Lower lobe of right lung (tissue), 2 donors: ENCODE measurements around the gene CELF2. TPM values are rescaled to one million over a fixed set of nuclear protein-coding genes. Genes with fewer than 3 reads are reported as not detected.
"Not testable (repeated sequence)": the region's sequence is repeated elsewhere in the genome, so short reads cannot be mapped to it uniquely, and the experiment has no call there.

Source experiments
- ATAC-seq, 2 donors: fragments of 200-7000 bp; cut with Tn5 transposase; one replicate each; pipeline ENCODE4 v1.9.1; 2020 to 2022; ENCODE audit warnings: mild to moderate bottlenecking in 2 of 2, moderate library complexity in 2 of 2
- DNase-seq: peaks from one replicate; pipeline ENCODE4 v3.0.0-alpha.2; 2020
- H3K27ac ChIP-seq: fragments of 200-600 bp; one replicate; pipeline ENCODE4 v1.8.0; 2022
- H3K27me3 ChIP-seq: fragments of 200-600 bp; one replicate; pipeline ENCODE4 v1.8.0; 2022; ENCODE audit warnings: low read depth
- H3K36me3 ChIP-seq: fragments of 200-600 bp; one replicate; pipeline ENCODE4 v1.8.0; 2022; ENCODE audit warnings: mild to moderate bottlenecking
- H3K4me1 ChIP-seq: fragments of 200-600 bp; one replicate; pipeline ENCODE4 v1.8.0; 2022
- H3K4me3 ChIP-seq: fragments of 200-600 bp; one replicate; pipeline ENCODE4 v1.8.0; 2022; ENCODE audit warnings: mild to moderate bottlenecking
- H3K9me3 ChIP-seq: fragments of 200-600 bp; one replicate; pipeline ENCODE4 v1.8.0; 2022
- intact Hi-C: fragments of 100-400 bp; cut with DNase I; formaldehyde crosslinking; loops from one replicate; pipeline ENCODE4 v1.11.0; 2022
- total RNA-seq: library from RNA; stranded (reverse); fragmentation: NEBNext Ultra II Directional; extraction: Animal tissue kit (Norgen Biotek cat#: 25700); gene quantifications from one replicate; pipeline ENCODE4 v1.2.1, GENCODE V29; 2021
- TF ChIP-seq, protein P1 (sequence below): fragments of 200-600 bp; IDR thresholded peaks from one replicate; pipeline ENCODE4 v1.8.0; 2022; ENCODE audit warnings: antibody characterized with exemption, mild to moderate bottlenecking
- donor health status: DM: no; HTN: yes; CAD: no; lungs with severe emphysema.

Gene CELF2
- total RNA-seq, 1 donor from 2014 or later = 106 TPM

DNA sequence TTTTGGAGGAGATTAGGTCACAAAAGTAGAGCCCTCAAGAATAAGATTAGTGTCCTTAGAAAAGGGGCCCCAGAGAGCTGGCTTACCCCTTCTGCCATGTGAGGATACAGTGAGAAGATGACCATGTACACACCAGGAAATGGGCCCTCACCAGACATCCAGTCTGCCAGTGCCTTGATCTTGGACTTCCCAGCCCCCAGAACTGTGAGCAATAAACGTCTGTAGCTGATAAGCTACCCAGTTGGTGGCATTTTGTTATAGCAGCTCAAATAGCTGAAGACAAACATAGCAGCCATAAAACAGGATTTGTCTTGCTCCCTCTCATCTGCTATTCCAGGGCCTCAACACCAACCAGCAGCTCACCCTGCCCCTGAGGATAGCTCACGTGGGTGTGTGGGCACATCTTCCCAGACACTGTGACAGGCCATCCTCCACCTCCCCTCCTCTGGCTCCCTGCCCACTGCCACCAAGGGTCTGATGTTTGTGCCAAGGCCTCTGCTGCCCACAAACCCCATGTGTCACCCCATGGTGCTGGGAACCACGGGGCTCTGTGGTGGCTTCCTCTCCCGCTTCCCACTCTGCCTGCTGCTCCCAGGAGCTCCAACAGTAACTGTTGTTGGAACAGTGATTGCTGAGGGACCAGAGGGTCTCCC is 341.4 kb downstream of the CELF2 start:
- ATAC-seq (no peak), DNase-seq (no peak)
- Histone ChIP-seq H3K4me3 (no peak overlapping the region), H3K27ac (no peak overlapping the region), H3K4me1 (no peaks in the 10 kb centered on the region), H3K36me3 (no peaks in the 10 kb centered on the region), H3K27me3 (no peaks in the 10 kb centered on the region), H3K9me3 (no peaks in the 10 kb centered on the region)
- TF ChIP-seq, protein P1, sequence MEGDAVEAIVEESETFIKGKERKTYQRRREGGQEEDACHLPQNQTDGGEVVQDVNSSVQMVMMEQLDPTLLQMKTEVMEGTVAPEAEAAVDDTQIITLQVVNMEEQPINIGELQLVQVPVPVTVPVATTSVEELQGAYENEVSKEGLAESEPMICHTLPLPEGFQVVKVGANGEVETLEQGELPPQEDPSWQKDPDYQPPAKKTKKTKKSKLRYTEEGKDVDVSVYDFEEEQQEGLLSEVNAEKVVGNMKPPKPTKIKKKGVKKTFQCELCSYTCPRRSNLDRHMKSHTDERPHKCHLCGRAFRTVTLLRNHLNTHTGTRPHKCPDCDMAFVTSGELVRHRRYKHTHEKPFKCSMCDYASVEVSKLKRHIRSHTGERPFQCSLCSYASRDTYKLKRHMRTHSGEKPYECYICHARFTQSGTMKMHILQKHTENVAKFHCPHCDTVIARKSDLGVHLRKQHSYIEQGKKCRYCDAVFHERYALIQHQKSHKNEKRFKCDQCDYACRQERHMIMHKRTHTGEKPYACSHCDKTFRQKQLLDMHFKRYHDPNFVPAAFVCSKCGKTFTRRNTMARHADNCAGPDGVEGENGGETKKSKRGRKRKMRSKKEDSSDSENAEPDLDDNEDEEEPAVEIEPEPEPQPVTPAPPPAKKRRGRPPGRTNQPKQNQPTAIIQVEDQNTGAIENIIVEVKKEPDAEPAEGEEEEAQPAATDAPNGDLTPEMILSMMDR = no peak
- intact Hi-C loops = no loop called here

GRCh38 chr10:11359869-11360268 is 342.2 kb downstream of the CELF2 start:
- Histone ChIP-seq H3K36me3 (no peaks in the 10 kb centered on the region), H3K27ac (no peak overlapping the region), H3K9me3 (no peaks in the 10 kb centered on the region), H3K4me3 (no peak overlapping the region), H3K27me3 (no peaks in the 10 kb centered on the region), H3K4me1 (no peaks in the 10 kb centered on the region)
- TF ChIP-seq, protein P1 = no peak
- ATAC-seq (no peak), DNase-seq (no peak)
- intact Hi-C loops = no loop called here

- Histone ChIP-seq H3K27me3 (no peaks in the 10 kb centered on the region), H3K4me1 (no peaks in the 10 kb centered on the region), H3K9me3 (no peaks in the 10 kb centered on the region), H3K27ac (no peak overlapping the region), H3K4me3 (no peak overlapping the region), H3K36me3 (no peaks in the 10 kb centered on the region)
- ATAC-seq = no peak
- no peak for DNase-seq
- TF ChIP-seq, protein P1 = no peak
- intact Hi-C loops = no loop called here
These were observed 345.8 kb downstream of the CELF2 start for GRCh38 chr10:11363497-11363896.

- H3K9me3 ChIP-seq = no peaks in the 10 kb centered on the region
- H3K36me3 ChIP-seq = no peaks in the 10 kb centered on the region
- no peaks in the 10 kb centered on the region for H3K4me1 ChIP-seq
- DNase-seq (no peak), ATAC-seq (no peak)
- TF ChIP-seq, protein P1 = no peak
- intact Hi-C loops = no loop called here
- H3K27me3 ChIP-seq = no peaks in the 10 kb centered on the region
- H3K4me3 ChIP-seq = no peak overlapping the region
- H3K27ac ChIP-seq = no peak overlapping the region
These were observed 346.6 kb downstream of the CELF2 start for GRCh38 chr10:11364241-11364640.

GRCh38 chr10:11366889-11367288 is 349.2 kb downstream of the CELF2 start:
- DNase-seq, H3K4me1 ChIP-seq, H3K27ac ChIP-seq, intact Hi-C loops, ATAC-seq, H3K36me3 ChIP-seq, H3K4me3 ChIP-seq, H3K27me3 ChIP-seq, H3K9me3 ChIP-seq: not testable (repeated sequence)

- H3K4me1 ChIP-seq = no peaks in the 10 kb centered on the region
- intact Hi-C loops = no loop called here
- TF ChIP-seq, protein P1 = no peak
- no peak for DNase-seq
- no peaks in the 10 kb centered on the region for H3K9me3 ChIP-seq
- no peak overlapping the region for H3K4me3 ChIP-seq
- H3K27me3 ChIP-seq = no peaks in the 10 kb centered on the region
- no peak overlapping the region for H3K27ac ChIP-seq
- ATAC-seq = no peak
- no peaks in the 10 kb centered on the region for H3K36me3 ChIP-seq
These were observed 349.8 kb downstream of the CELF2 start for GRCh38 chr10:11367505-11367904.
